HG03280 (cell line): Measurements from ENCODE around the gene LRRC15.

Source experiments
- ATAC-seq: cut with Tn5 transposase; IDR thresholded peaks from one replicate; pipeline ENCODE4 v1.9.1; 2021; ENCODE audit warnings: mild to moderate bottlenecking, moderate library complexity; ENCODE audit not compliant: unreplicated experiment

The LRRC15 gene

DNA sequence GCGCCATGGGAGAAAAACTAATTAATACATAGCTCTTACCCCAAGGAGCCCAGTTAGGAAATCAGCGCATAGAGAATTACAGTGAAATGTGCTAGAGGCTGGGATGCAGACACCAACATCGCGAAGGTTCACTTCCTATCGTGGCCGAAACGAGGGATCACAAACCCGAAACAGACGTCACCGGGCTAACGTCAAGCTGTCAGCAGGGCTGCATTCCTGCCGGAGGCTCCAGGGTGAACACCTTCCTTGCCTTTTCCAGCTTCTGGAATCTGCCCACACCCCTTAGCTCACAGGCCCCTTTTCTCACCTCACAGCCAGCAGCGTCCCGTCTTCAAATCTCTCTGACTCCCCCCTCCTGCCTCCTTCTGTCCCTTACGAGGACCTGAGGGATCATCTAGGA lies 16.5 kb upstream of the LRRC15 start:
- no peak for ATAC-seq

- ATAC-seq, result no peak
Measured at GRCh38 chr3:194384569-194385001, 15.0 kb upstream of the LRRC15 start.

DNA sequence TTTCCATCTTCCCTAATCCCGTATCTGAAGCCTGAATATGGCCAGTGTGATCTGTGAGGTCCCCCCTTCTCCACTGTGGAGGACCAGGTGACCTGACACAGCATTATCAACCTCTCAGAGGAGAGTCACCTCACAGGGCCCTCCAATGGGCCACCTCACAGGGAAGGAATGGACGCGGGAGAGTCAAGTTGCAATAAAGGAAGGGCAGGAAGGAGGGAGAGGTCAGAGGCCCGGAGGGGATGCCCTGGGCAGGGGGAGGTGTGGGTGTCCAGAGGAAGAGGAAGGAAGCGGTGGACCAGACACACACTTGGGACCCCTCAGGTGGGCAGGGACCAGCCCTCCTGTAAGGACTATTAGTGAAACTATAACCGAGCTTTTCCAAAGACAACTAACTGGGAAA lies 14.6 kb upstream of the LRRC15 start:
- ATAC-seq, result no peak

DNA sequence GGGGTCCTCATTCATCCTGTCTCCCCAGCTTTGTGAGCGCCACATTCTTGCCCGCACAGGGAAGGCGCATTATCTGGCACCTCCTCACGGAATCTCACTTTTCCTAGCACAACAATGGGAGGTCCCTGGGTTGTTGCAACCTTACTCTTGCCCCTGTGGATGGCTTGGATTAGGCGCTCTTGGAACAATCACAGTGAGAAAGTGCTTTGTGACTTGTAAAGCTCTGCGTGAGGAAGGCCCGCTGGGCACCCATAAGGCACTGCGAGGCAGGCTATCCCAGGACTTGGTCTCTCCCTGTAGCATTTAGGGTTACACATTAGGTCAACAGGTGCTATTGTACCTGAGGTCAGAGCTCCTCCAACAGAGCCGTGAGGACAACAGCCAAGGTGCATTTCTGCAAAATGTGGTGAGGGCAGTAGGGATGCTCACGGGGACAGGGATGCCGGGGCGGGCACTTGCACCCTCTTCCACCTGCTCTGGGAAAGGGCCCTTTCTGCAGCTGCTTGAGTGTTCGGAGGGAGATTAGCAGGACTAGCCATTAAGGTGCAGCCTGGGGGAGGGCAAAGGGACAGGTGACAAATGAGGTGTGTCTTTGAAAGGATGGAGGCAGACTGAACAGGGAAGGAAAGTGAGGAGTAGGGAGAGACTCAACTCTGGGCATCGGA lies 13.9 kb upstream of the LRRC15 start:
- no peak for ATAC-seq

- ATAC-seq, result no peak
Measured at GRCh38 chr3:194382892-194383223, 13.3 kb upstream of the LRRC15 start.

- ATAC-seq, result no peak
Measured at GRCh38 chr3:194382196-194382891, 12.8 kb upstream of the LRRC15 start.

- no peak for ATAC-seq
Measured at GRCh38 chr3:194381460-194381875, 11.9 kb upstream of the LRRC15 start.

- no peak for ATAC-seq
Measured at GRCh38 chr3:194380326-194380725, 10.8 kb upstream of the LRRC15 start.

GRCh38 chr3:194379651-194380050 lies 10.1 kb upstream of the LRRC15 start:
- ATAC-seq, result no peak

GRCh38 chr3:194379231-194379630 lies 9.7 kb upstream of the LRRC15 start:
- ATAC-seq, result no peak

- ATAC-seq, result no peak
Measured at GRCh38 chr3:194377708-194378107, 8.2 kb upstream of the LRRC15 start.

DNA sequence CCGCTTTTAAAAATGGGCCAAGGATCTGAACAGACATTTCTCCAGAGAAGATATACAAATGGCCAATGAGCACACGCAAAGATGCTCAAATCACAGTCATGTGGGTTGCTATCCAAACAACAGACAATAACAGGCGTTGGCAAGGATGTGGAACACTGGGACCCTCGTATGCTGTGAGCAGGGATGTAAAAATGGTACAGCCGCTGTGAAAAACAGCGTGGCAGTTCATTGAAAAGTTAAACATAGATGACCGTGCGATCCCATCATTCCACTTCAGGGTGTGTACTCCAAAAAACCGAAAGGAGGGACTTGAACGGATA lies 6.7 kb upstream of the LRRC15 start:
- no peak for ATAC-seq

- no peak for ATAC-seq
Measured at GRCh38 chr3:194375473-194376240, 6.1 kb upstream of the LRRC15 start.

DNA sequence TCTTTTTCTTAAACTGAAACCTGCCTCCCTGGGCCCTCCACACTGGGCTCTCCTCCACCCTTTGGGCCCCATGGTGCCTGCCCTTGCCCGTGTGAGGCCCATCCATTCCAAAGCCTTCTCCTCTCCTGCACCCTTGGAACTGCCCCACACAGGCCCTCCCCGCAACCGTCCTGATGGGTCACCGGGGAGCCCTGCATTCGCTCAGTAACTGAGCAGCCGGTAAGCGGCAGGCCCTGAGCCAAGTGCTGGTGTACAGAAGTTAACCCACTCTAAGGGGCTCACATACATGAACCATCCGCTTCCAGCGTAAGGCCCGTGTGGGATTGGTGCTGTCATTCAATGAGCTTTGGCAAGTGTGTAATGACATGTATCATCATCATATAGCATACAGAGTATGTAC lies 5.4 kb upstream of the LRRC15 start:
- no peak for ATAC-seq

DNA sequence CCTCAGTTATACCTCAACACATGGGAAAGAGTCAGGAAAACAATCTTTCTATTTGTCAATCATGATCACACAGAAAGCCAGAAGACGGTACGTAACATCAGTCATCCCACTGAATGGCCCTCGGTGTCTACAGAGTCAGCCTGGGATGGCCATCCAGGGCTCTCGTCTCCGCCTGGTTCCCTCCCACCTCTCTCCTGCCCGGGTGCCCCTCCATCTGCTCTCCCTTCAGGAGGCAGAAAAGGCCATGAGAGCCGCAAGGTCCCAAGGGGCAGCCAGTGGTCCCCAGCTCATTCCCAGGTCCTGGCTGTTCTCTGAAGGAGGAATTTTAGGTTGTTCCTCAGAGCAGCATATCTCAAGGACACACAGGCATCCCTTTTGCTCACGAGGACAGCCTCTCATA lies 4.4 kb upstream of the LRRC15 start:
- no peak for ATAC-seq

DNA sequence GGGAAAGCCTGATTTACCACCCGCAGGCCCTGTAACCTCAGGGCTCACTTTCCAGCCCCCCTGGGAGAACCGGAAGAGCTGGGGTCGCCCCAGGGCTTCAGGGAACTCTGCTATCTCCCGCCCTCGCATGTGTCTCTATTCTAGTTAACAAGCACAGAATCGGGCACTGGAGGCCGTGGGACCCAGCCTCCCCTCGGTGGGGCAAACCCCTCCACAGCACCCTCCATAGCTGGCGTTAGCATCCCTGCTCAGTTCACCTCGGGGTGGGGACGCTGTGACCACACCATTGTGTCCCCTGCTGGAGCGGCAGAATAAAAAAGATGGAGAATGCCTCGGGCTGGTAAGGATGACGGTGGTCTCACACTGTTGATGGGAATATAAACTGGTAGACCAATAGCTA lies 3.5 kb upstream of the LRRC15 start:
- no peak for ATAC-seq

DNA sequence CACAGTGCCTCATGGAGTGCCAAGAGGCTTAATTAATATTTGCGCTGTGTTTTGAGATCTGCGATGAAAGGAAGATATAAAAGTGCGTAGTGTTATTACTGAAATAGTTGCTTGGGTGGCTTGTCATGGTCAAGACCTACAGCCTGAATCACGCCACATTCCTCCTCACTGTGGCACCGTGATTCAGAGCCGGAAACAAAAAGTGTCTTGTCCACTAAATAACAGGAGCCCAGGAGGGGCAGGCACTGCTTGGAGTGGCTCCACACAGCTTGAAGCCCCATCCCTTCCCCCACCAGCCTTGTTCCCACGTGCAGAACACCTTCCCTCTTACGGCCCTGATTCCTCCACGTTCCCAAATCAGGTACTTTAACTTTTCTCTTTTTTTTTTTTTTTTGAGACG lies 1.2 kb upstream of the LRRC15 start:
- no peak for ATAC-seq

- no peak for ATAC-seq
Measured at GRCh38 chr3:194368918-194369317, 625 bp downstream of the LRRC15 start.

- ATAC-seq, result no peak
Measured at GRCh38 chr3:194367992-194368841, 1.3 kb downstream of the LRRC15 start.

DNA sequence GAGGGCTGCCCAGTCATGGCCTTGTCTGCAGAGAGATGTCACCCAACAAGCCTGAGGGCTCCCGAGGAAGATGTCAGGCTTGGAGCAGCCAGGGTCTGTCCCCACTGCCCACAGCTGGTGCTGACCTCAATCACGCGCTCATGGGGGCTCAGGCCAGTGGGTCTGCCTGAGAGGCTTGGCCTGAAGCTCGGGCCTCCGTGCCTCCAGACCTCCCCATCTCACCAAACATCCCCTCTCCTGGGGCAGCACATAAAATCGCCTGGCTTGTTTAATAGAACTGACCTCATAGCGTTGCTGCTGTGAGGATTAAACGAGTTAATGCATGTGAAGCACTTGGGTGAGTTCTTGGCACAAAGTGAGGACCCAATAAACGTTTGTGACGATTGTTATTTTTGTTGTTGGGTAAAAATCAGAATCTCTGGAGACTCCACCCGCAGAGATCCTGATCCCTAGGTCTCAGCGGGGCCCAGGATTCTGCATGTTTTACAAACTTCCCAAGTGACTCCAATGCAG lies 3.5 kb downstream of the LRRC15 start:
- no peak for ATAC-seq

GRCh38 chr3:194365526-194365925 lies 4.0 kb downstream of the LRRC15 start:
- no peak for ATAC-seq
